Naive thymus-derived CD4-positive, alpha-beta T cell (primary cell): ENCODE data around the gene UFM1. TPM values are rescaled to one million over a fixed set of nuclear protein-coding genes. Genes with fewer than 3 reads are reported as not detected.

Source experiments
- ATAC-seq: fragments of 150-1000 bp; cut with Tn5 transposase; 2 replicates; pipeline ENCODE4 v1.10.0; 2021; ENCODE audit warnings: mild to moderate bottlenecking, moderate library complexity
- CTCF ChIA-PET: fragments of 350-600 bp; sonication (Branson Sonifier 250); formaldehyde crosslinking; loops from one replicate; lab custom pipeline; 2021; ENCODE audit warnings: antibody characterized with exemption; lab: Charles Lee
- POLR2A ChIA-PET: fragments of 350-600 bp; sonication (Branson Sonifier 250); formaldehyde crosslinking; loops from one replicate; lab custom pipeline; 2021; ENCODE audit warnings: antibody characterized with exemption, inconsistent platforms; lab: Charles Lee
- DNase-seq, 9 donors: peaks; one replicate each; pipeline versions ENCODE4 v3.0.0 to v3.0.0-alpha.2; 2020 to 2022; ENCODE audit warnings: mixed read lengths in 1 of 9
- H3K27ac ChIP-seq: one replicate; pipeline ENCODE4 v1.7.0; 2013; ENCODE audit warnings: mild to moderate bottlenecking, low read depth, low read length, moderate library complexity
- H3K27me3 ChIP-seq, 2 donors: one replicate each; pipeline ENCODE4 v1.7.0; 2013; ENCODE audit warnings: low read length in 2 of 2, mild to moderate bottlenecking in 2 of 2, moderate library complexity in 2 of 2; ENCODE audit not compliant: control insufficient read depth in 2 of 2, insufficient read depth in 2 of 2
- H3K36me3 ChIP-seq, 3 experiments: 1 replicate in 2 of 3; 2 replicates in 1 of 3; pipeline ENCODE4 v1.7.0; 2013; ENCODE audit warnings: low read length in 3 of 3, mild to moderate bottlenecking in 3 of 3, moderate library complexity in 1 of 3; ENCODE audit not compliant: insufficient read depth in 3 of 3, control insufficient read depth in 2 of 3
- H3K4me1 ChIP-seq, 2 donors: one replicate each; pipeline ENCODE4 v1.7.0; 2013; ENCODE audit warnings: low read length in 2 of 2, mild to moderate bottlenecking in 2 of 2, moderate library complexity in 1 of 2; ENCODE audit not compliant: control insufficient read depth in 2 of 2, insufficient read depth in 2 of 2
- H3K4me3 ChIP-seq: 2 replicates; pipeline ENCODE4 v1.7.0; 2013; ENCODE audit warnings: mild to moderate bottlenecking, low read length
- H3K9me3 ChIP-seq, 3 experiments: 1 replicate in 2 of 3; 2 replicates in 1 of 3; pipeline ENCODE4 v1.7.0; 2013; ENCODE audit warnings: low read length in 3 of 3; ENCODE audit not compliant: control insufficient read depth in 2 of 3
- H3K27ac Mint-ChIP-seq, 9 donors: one replicate each; pipeline ENCODE4 v1.8.0; 2020 to 2022; ENCODE audit warnings: mixed read lengths in 9 of 9, mild to moderate bottlenecking in 8 of 9, moderate library complexity in 5 of 9, inconsistent platforms in 2 of 9
- H3K27me3 Mint-ChIP-seq, 5 donors: one replicate each; pipeline ENCODE4 v1.8.0; 2021 to 2022; ENCODE audit warnings: mixed read lengths in 5 of 5, mild to moderate bottlenecking in 1 of 5
- H3K36me3 Mint-ChIP-seq, 5 donors: one replicate each; pipeline ENCODE4 v1.8.0; 2020 to 2022; ENCODE audit warnings: mixed read lengths in 5 of 5, mild to moderate bottlenecking in 3 of 5, inconsistent platforms in 1 of 5
- H3K4me1 Mint-ChIP-seq, 7 donors: one replicate each; pipeline ENCODE4 v1.8.0; 2020 to 2022; ENCODE audit warnings: mixed read lengths in 7 of 7, mild to moderate bottlenecking in 3 of 7, inconsistent platforms in 1 of 7
- H3K4me3 Mint-ChIP-seq, 10 donors: one replicate each; pipeline ENCODE4 v1.8.0; 2020 to 2022; ENCODE audit warnings: mild to moderate bottlenecking in 10 of 10, mixed read lengths in 10 of 10, moderate library complexity in 6 of 10, inconsistent platforms in 2 of 10
- H3K9me3 Mint-ChIP-seq, 11 donors: one replicate each; pipeline ENCODE4 v1.8.0; 2020 to 2022; ENCODE audit warnings: mixed read lengths in 11 of 11, mild to moderate bottlenecking in 4 of 11, inconsistent platforms in 1 of 11, moderate library complexity in 1 of 11
- intact Hi-C, 2 donors: fragments of 100-400 bp; cut with micrococcal nuclease; formaldehyde crosslinking; loops; one replicate each; pipeline ENCODE4 v1.15.1; 2023
- polyA plus RNA-seq, 2 donors: library from polyadenylated mRNA; unstranded; fragments of 300-500 nt; fragmentation: Illumina TruSeq; gene quantifications; one replicate each; pipeline ENCODE4 v1.2.3, GENCODE V29; 2021
- total RNA-seq, 6 experiments: library from RNA in 5 of 6; stranded (reverse) in 5 of 6; gene quantifications; 1 replicate in 5 of 6; 2 replicates in 1 of 6; pipeline ENCODE4 v1.2.3 and lab custom pipeline; 2021 to 2026

The UFM1 gene
- total and polyA plus RNA-seq, 7 experiments from 2014 or later = 43.6 to 75.5 (median 64.2) TPM

GRCh38 chr13:38385153-38385891 is 35.7 kb downstream of the UFM1 start:
- no peaks in the 10 kb centered on the region for H3K36me3 Mint-ChIP-seq
- Histone ChIP-seq H3K9me3 (no peaks in the 10 kb centered on the region), H3K27me3 (no peaks in the 10 kb centered on the region), H3K27ac (no peak overlapping the region), H3K4me3 (no peak overlapping the region), H3K4me1 (no peaks in the 10 kb centered on the region), H3K36me3 (no peaks in the 10 kb centered on the region)
- no peaks in the 10 kb centered on the region for H3K4me1 Mint-ChIP-seq
- H3K9me3 Mint-ChIP-seq = peaks cover 0 to 2% (median 0%) of the 10 kb centered on the region in 11 donors
- CTCF ChIA-PET = no interaction called here
- ATAC-seq = no peak
- peaks cover 0 to 21% (median 12%) of the 10 kb centered on the region in 5 donors for H3K27me3 Mint-ChIP-seq
- intact Hi-C loops = no loop called here
- no peak for DNase-seq
- no peak overlapping the region for H3K4me3 Mint-ChIP-seq
- H3K27ac Mint-ChIP-seq = no peak overlapping the region
- POLR2A ChIA-PET = no interaction called here

DNA sequence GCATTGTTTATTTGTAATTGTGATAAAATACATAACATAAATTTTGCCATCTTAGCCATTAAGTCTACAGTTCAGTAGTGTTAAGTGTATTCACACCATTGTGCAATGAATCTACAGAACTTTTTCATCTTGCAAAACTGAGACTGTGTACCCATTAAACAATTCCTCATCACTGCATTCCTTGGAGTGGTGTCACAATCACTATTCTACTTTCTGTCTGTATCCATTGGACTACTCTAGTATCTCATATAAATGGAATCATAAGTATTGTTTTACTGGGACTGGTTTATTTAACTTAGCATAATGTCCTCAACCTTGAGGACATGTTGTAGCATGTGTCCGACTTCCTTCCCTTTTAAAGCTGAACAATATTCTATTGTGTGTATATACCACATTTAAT is 36.8 kb downstream of the UFM1 start:
- intact Hi-C loops = no loop called here
- H3K4me3 ChIP-seq = no peak overlapping the region
- ChIA-PET CTCF (no interaction called here), POLR2A (no interaction called here)
- H3K4me1 ChIP-seq = no peaks in the 10 kb centered on the region
- Mint-ChIP-seq H3K36me3 (peaks cover 0 to 5% (median 0%) of the 10 kb centered on the region in 5 donors), H3K4me3 (no peak overlapping the region), H3K27me3 (peaks cover 0 to 23% (median 14%) of the 10 kb centered on the region in 5 donors), H3K4me1 (no peaks in the 10 kb centered on the region), H3K27ac (no peak overlapping the region), H3K9me3 (peaks cover 0 to 10% (median 5%) of the 10 kb centered on the region in 11 donors)
- ATAC-seq = no peak
- no peaks in the 10 kb centered on the region for H3K9me3 ChIP-seq
- no peak overlapping the region for H3K27ac ChIP-seq
- H3K27me3 ChIP-seq = no peaks in the 10 kb centered on the region
- H3K36me3 ChIP-seq = no peaks in the 10 kb centered on the region
- DNase-seq = no peak

DNA sequence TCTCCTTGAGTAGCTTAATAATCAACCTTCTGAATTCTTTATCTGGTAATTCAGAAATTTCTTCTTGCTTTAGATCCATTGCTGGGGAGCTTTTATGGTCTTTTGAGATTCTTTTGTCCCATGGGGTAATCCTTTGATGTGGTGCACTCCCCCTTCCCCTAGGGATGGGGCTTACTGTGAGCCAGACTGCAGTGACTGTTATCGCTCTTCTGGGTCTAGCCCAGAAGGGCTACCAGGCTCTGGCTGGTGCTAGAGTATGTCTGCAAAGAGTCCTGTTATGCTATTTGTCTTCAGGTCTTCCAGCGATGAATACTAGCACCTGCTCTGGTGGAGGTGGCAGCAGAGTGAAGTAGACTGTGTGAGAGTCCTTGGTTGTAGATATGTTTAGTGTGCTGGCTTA is 41.7 kb downstream of the UFM1 start:
- ChIA-PET CTCF (no interaction called here), POLR2A (no interaction called here)
- Mint-ChIP-seq H3K9me3 (peaks cover 0 to 13% (median 5%) of the 10 kb centered on the region in 11 donors), H3K4me1 (no peaks in the 10 kb centered on the region), H3K4me3 (no peak overlapping the region), H3K36me3 (peaks cover 0 to 5% (median 0%) of the 10 kb centered on the region in 5 donors), H3K27ac (no peak overlapping the region), H3K27me3 (peaks cover 0 to 41% (median 19%) of the 10 kb centered on the region in 5 donors)
- no peak overlapping the region for H3K27ac ChIP-seq
- H3K4me3 ChIP-seq = no peak overlapping the region
- no peaks in the 10 kb centered on the region for H3K9me3 ChIP-seq
- ATAC-seq = no peak
- no peaks in the 10 kb centered on the region for H3K4me1 ChIP-seq
- intact Hi-C loops = no loop called here
- H3K27me3 ChIP-seq = no peaks in the 10 kb centered on the region
- DNase-seq = no peak
- H3K36me3 ChIP-seq = no peaks in the 10 kb centered on the region

DNA sequence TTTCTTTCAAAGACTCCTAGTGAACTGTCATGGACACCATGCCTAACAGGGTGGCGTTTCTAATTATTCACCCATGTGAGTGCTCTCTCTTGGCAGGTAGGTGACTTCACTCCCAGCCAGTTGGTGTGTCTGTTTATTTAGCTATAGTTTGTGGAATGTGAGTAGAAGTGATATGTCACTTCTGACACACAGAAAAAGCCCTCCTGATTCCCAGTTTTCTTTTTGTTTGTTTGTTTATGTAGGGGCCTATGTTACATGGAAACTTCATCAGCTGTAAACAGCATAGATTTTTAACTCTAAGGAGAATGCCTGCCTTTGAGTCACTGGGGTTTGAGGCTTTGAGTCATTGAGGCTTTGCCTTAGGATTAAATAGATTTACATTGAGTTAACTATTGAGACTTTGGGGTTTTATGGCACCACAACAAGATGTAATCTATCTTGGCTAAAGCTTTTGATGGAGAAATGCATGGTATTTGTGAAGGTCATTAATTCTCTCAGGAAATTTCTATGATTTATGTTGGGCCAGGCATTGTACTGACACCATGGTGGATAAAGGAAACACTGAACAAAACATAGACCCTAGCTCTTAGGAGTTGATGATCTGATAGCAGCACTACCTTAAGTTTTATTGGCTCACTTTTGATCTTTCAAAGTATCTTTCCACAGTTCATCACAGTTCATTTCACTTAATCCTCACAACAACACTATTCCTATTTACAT is 45.3 kb downstream of the UFM1 start:
- POLR2A ChIA-PET = no interaction called here

GRCh38 chr13:38395497-38395788 is 45.8 kb downstream of the UFM1 start:
- H3K27me3 ChIP-seq = no peaks in the 10 kb centered on the region
- CTCF ChIA-PET = no interaction called here
- POLR2A ChIA-PET = no interaction called here
- H3K36me3 ChIP-seq = no peaks in the 10 kb centered on the region
- Mint-ChIP-seq H3K9me3 (peaks cover 0 to 13% (median 5%) of the 10 kb centered on the region in 11 donors), H3K4me1 (peaks cover 0 to 5% (median 4%) of the 10 kb centered on the region in 7 donors), H3K27me3 (peaks cover 0 to 45% (median 19%) of the 10 kb centered on the region in 5 donors), H3K36me3 (peaks cover 0 to 5% (median 0%) of the 10 kb centered on the region in 5 donors), H3K4me3 (no peak overlapping the region), H3K27ac (no peak overlapping the region)
- intact Hi-C loops = no loop called here
- no peaks in the 10 kb centered on the region for H3K4me1 ChIP-seq
- no peaks in the 10 kb centered on the region for H3K9me3 ChIP-seq
- no peak for ATAC-seq
- DNase-seq = no peak
- no peak overlapping the region for H3K4me3 ChIP-seq
- no peak overlapping the region for H3K27ac ChIP-seq

More for the DNA sequence above, 45.3 kb downstream of the UFM1 start:
- no peak for DNase-seq
- no peak overlapping the region for H3K27ac ChIP-seq
- no peaks in the 10 kb centered on the region for H3K9me3 ChIP-seq
- ATAC-seq = no peak
- CTCF ChIA-PET = no interaction called here
- H3K36me3 Mint-ChIP-seq = peaks cover 0 to 5% (median 0%) of the 10 kb centered on the region in 5 donors
- H3K4me1 ChIP-seq = no peaks in the 10 kb centered on the region
- peaks cover 0 to 13% (median 5%) of the 10 kb centered on the region in 11 donors for H3K9me3 Mint-ChIP-seq
- no peak overlapping the region for H3K4me3 ChIP-seq
- no peak overlapping the region for H3K4me3 Mint-ChIP-seq
- no peak overlapping the region for H3K27ac Mint-ChIP-seq
- intact Hi-C loops = no loop called here
- H3K27me3 Mint-ChIP-seq = peaks cover 0 to 50% (median 24%) of the 10 kb centered on the region in 5 donors
- no peaks in the 10 kb centered on the region for H3K36me3 ChIP-seq
- H3K27me3 ChIP-seq = no peaks in the 10 kb centered on the region
- peaks cover 0 to 5% (median 4%) of the 10 kb centered on the region in 7 donors for H3K4me1 Mint-ChIP-seq

DNA sequence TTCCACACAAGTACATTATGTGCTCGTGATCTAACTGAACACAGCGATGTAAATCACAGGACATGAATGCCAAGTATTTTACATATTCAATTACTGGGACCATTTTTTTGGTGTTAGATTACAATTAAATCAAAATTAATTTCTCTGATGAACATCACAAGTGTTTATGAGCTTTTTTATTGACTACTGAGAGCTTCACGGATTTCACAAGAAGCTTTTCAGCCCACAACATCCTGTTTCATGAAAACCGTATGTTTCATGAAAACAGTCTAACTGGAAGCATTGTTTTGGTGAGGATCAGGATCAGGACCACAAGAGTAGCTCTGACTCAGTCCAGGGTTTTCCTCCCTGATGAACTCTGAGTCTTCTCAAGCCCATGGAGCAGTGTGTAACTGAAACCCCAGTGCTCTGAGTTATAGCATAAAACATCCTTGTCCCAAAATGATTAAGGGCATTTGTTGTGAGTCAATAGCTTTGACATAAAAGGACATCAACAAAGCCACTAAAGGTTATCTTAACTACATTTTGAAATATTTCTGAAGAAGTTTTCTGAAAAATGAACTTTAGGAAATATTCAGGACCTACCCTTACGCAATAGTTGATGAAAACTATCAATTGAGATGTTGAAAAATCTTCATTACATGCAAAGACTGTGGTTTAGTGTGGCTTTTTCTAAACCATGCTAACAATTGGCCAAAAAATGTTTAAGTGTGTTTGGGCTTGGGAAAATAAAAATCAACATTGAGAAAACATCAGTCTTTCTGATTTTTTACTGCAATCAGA is 49.3 kb downstream of the UFM1 start:
- no peak overlapping the region for H3K27ac Mint-ChIP-seq
- ATAC-seq (peak; percentile 42), DNase-seq (no peak)
- H3K27me3 ChIP-seq = no peaks in the 10 kb centered on the region
- H3K4me1 Mint-ChIP-seq = peaks cover 0 to 5% (median 4%) of the 10 kb centered on the region in 7 donors
- H3K4me1 ChIP-seq = no peaks in the 10 kb centered on the region
- H3K27me3 Mint-ChIP-seq = peaks cover 0 to 26% (median 16%) of the 10 kb centered on the region in 5 donors
- no peaks in the 10 kb centered on the region for H3K36me3 Mint-ChIP-seq
- CTCF ChIA-PET = no interaction called here
- peak overlapping the region in 1 of 10 donors; percentile 20 for H3K4me3 Mint-ChIP-seq
- intact Hi-C loops = no loop called here
- no peaks in the 10 kb centered on the region for H3K9me3 ChIP-seq
- H3K4me3 ChIP-seq = no peak overlapping the region
- no peaks in the 10 kb centered on the region for H3K9me3 Mint-ChIP-seq
- POLR2A ChIA-PET = no interaction called here
- no peaks in the 10 kb centered on the region for H3K36me3 ChIP-seq
- H3K27ac ChIP-seq = no peak overlapping the region
